Mesenchymal stem cell (in vitro differentiated cells and primary cell): ENCODE measurements around the gene TMEM106B.

Source experiments
- DNase-seq: peaks from one replicate; pipeline ENCODE4 v3.0.0-alpha.2; 2013
- H2AFZ ChIP-seq: one replicate; pipeline ENCODE4 v1.6.1; 2013; ENCODE audit warnings: low read depth, mild to moderate bottlenecking, control low read depth, inconsistent platforms, low read length, moderate library complexity
- H2AK5ac ChIP-seq: 2 replicates; pipeline ENCODE4 v1.6.1; 2013; ENCODE audit warnings: low read length, moderate library complexity, mild to moderate bottlenecking, inconsistent platforms; ENCODE audit not compliant: severe bottlenecking
- H2BK120ac ChIP-seq: one replicate; pipeline ENCODE4 v1.6.1; 2013; ENCODE audit warnings: low read depth, mild to moderate bottlenecking, inconsistent platforms, low read length, moderate library complexity
- H2BK12ac ChIP-seq, 2 experiments: one replicate each; pipeline ENCODE4 v1.6.1; 2013; ENCODE audit warnings: inconsistent platforms in 2 of 2, low read length in 2 of 2, mild to moderate bottlenecking in 2 of 2, moderate library complexity in 2 of 2, control low read depth in 1 of 2
- H2BK15ac ChIP-seq: one replicate; pipeline ENCODE4 v1.6.1; 2013; ENCODE audit warnings: mild to moderate bottlenecking, low read depth, inconsistent platforms; ENCODE audit not compliant: poor library complexity, severe bottlenecking
- H2BK5ac ChIP-seq: 2 replicates; pipeline ENCODE4 v1.6.1; 2013; ENCODE audit warnings: low read depth, mild to moderate bottlenecking, low read length, control low read depth, inconsistent platforms; ENCODE audit not compliant: poor library complexity, severe bottlenecking
- H3K14ac ChIP-seq, 2 experiments: one replicate each; pipeline ENCODE4 v1.6.1; 2013; ENCODE audit warnings: inconsistent platforms in 2 of 2, low read length in 2 of 2, control low read depth in 1 of 2, mild to moderate bottlenecking in 1 of 2, moderate library complexity in 1 of 2
- H3K18ac ChIP-seq, 2 experiments: one replicate each; pipeline ENCODE4 v1.6.1; 2013; ENCODE audit warnings: inconsistent platforms in 2 of 2, low read length in 2 of 2, control low read depth in 1 of 2, low read depth in 1 of 2, mild to moderate bottlenecking in 1 of 2
- H3K23ac ChIP-seq, 2 experiments: one replicate each; pipeline ENCODE4 v1.6.1; 2013; ENCODE audit warnings: inconsistent platforms in 2 of 2, low read length in 2 of 2, mild to moderate bottlenecking in 2 of 2, moderate library complexity in 2 of 2, control low read depth in 1 of 2
- H3K27ac ChIP-seq: 2 replicates; pipeline ENCODE4 v1.5.1; 2013; ENCODE audit warnings: mild to moderate bottlenecking, moderate library complexity, low read length, control low read depth, inconsistent platforms; ENCODE audit not compliant: poor library complexity, severe bottlenecking
- H3K27me3 ChIP-seq, 2 experiments: 2 replicates each; pipeline versions ENCODE4 v1.6.1 to v1.7.0; 2013; ENCODE audit warnings: low read length in 2 of 2, mild to moderate bottlenecking in 2 of 2, moderate library complexity in 2 of 2, control low read depth in 1 of 2, inconsistent platforms in 1 of 2; ENCODE audit not compliant: control insufficient read depth in 1 of 2, insufficient read depth in 1 of 2
- H3K36me3 ChIP-seq, 2 experiments: 2 replicates each; pipeline versions ENCODE4 v1.6.1 to v1.7.0; 2013; ENCODE audit warnings: low read length in 2 of 2, control low read depth in 1 of 2, inconsistent platforms in 1 of 2, low read depth in 1 of 2, mild to moderate bottlenecking in 1 of 2; ENCODE audit not compliant: insufficient read depth in 2 of 2, control insufficient read depth in 1 of 2
- H3K4ac ChIP-seq, 2 experiments: one replicate each; pipeline ENCODE4 v1.6.1; 2013; ENCODE audit warnings: inconsistent platforms in 2 of 2, low read length in 2 of 2, mild to moderate bottlenecking in 2 of 2, moderate library complexity in 2 of 2, control low read depth in 1 of 2, low read depth in 1 of 2
- H3K4me1 ChIP-seq: 2 replicates; pipeline ENCODE4 v1.6.1; 2013; ENCODE audit warnings: low read depth, low read length, control low read depth; ENCODE audit not compliant: control insufficient read depth, insufficient read depth
- H3K4me2 ChIP-seq: 2 replicates; pipeline ENCODE4 v1.6.1; 2013; ENCODE audit warnings: low read length, mild to moderate bottlenecking, inconsistent platforms; ENCODE audit not compliant: poor library complexity, severe bottlenecking
- H3K4me3 ChIP-seq, 2 experiments: 2 replicates each; pipeline versions ENCODE4 v1.5.1 to v1.7.0; 2013; ENCODE audit warnings: low read length in 2 of 2, mild to moderate bottlenecking in 2 of 2, control low read depth in 1 of 2, low read depth in 1 of 2; ENCODE audit not compliant: insufficient read depth in 1 of 2
- H3K79me1 ChIP-seq: replicated peaks from 2 replicates; pipeline ENCODE4 v1.6.1; 2013; ENCODE audit warnings: mild to moderate bottlenecking, control low read depth, low read length, inconsistent platforms; ENCODE audit not compliant: poor library complexity, severe bottlenecking
- H3K9ac ChIP-seq: 2 replicates; pipeline ENCODE4 v1.7.0; 2013; ENCODE audit warnings: mild to moderate bottlenecking, low read length, moderate library complexity
- H3K9me3 ChIP-seq: 2 replicates; pipeline ENCODE4 v1.7.0; 2013; ENCODE audit warnings: mild to moderate bottlenecking, low read length; ENCODE audit not compliant: control insufficient read depth
- H4K8ac ChIP-seq: one replicate; pipeline ENCODE4 v1.6.1; 2013; ENCODE audit warnings: inconsistent platforms, mild to moderate bottlenecking, low read length, moderate library complexity
- H4K91ac ChIP-seq: one replicate; pipeline ENCODE4 v1.6.1; 2013; ENCODE audit warnings: mild to moderate bottlenecking, low read length, inconsistent platforms
- WGBS: methylation state at CpG from one replicate; pipeline ENCODE4 v1.1.7; 2013; ENCODE audit warnings: mixed read lengths; 5-methylcytosine and 5-hydroxymethylcytosine counted together

Gene TMEM106B

GRCh38 chr7:12239806-12240205 is 28.7 kb downstream of the TMEM106B start:
- no peak overlapping the region for H3K4me3 ChIP-seq
- no peak overlapping the region for H3K23ac ChIP-seq
- H4K91ac ChIP-seq = no peak overlapping the region
- H2BK12ac ChIP-seq = no peak overlapping the region
- no peak overlapping the region for H3K18ac ChIP-seq
- no peak overlapping the region for H2BK15ac ChIP-seq
- H3K4me1 ChIP-seq = no peaks in the 10 kb centered on the region
- no peak overlapping the region for H3K9ac ChIP-seq
- H3K4ac ChIP-seq = no peak overlapping the region
- H3K79me1 ChIP-seq = no peaks in the 10 kb centered on the region
- no peak overlapping the region for H2AK5ac ChIP-seq
- WGBS = 95% methylated on average over 3 of the region's 3 CpGs
- no peak overlapping the region for H2BK5ac ChIP-seq
- no peak overlapping the region for H2BK120ac ChIP-seq
- H3K27ac ChIP-seq = no peak overlapping the region
- no peak for DNase-seq
- no peak overlapping the region for H3K14ac ChIP-seq
- H3K36me3 ChIP-seq = peaks cover 0 to 19% of the 10 kb centered on the region in 2 experiments
- H2AFZ ChIP-seq = no peak overlapping the region
- peaks cover 16% of the 10 kb centered on the region for H3K9me3 ChIP-seq
- H3K4me2 ChIP-seq = no peak overlapping the region
- no peak overlapping the region for H4K8ac ChIP-seq
- no peaks in the 10 kb centered on the region for H3K27me3 ChIP-seq

GRCh38 chr7:12244129-12244528 is 33.0 kb downstream of the TMEM106B start:
- Histone ChIP-seq H3K9ac (no peak overlapping the region), H3K79me1 (no peaks in the 10 kb centered on the region), H2BK12ac (no peak overlapping the region), H3K27me3 (no peaks in the 10 kb centered on the region), H2AK5ac (no peak overlapping the region), H2BK15ac (no peak overlapping the region), H3K9me3 (peaks cover under 1% of the 10 kb centered on the region), H3K14ac (no peak overlapping the region), H2AFZ (no peak overlapping the region), H3K4me1 (no peaks in the 10 kb centered on the region), H3K27ac (no peak overlapping the region), H3K4ac (no peak overlapping the region), H4K8ac (no peak overlapping the region), H3K4me3 (no peak overlapping the region), H3K23ac (no peak overlapping the region), H2BK5ac (no peak overlapping the region), H3K4me2 (no peak overlapping the region), H2BK120ac (no peak overlapping the region), H3K18ac (no peak overlapping the region), H4K91ac (no peak overlapping the region), H3K36me3 (no peaks in the 10 kb centered on the region)
- 53% methylated on average over 2 of the region's 3 CpGs for WGBS
- DNase-seq = peak; percentile 33

GRCh38 chr7:12244694-12245093 is 33.6 kb downstream of the TMEM106B start:
- H3K23ac ChIP-seq = no peak overlapping the region
- H3K4me3 ChIP-seq = no peak overlapping the region
- no peak overlapping the region for H2BK120ac ChIP-seq
- H4K8ac ChIP-seq = no peak overlapping the region
- no peaks in the 10 kb centered on the region for H3K79me1 ChIP-seq
- H2AK5ac ChIP-seq = no peak overlapping the region
- H3K14ac ChIP-seq = no peak overlapping the region
- H3K18ac ChIP-seq = no peak overlapping the region
- no peak overlapping the region for H2BK5ac ChIP-seq
- no peak overlapping the region for H3K4me2 ChIP-seq
- no peak for DNase-seq
- no peak overlapping the region for H3K4ac ChIP-seq
- H3K27me3 ChIP-seq = no peaks in the 10 kb centered on the region
- no CpG with 5 or more reads among the region's 2 CpGs for WGBS
- H2BK15ac ChIP-seq = no peak overlapping the region
- no peak overlapping the region for H2BK12ac ChIP-seq
- no peak overlapping the region for H4K91ac ChIP-seq
- no peaks in the 10 kb centered on the region for H3K4me1 ChIP-seq
- H2AFZ ChIP-seq = no peak overlapping the region
- H3K9me3 ChIP-seq = peaks cover 4% of the 10 kb centered on the region
- H3K27ac ChIP-seq = no peak overlapping the region
- no peak overlapping the region for H3K9ac ChIP-seq
- no peaks in the 10 kb centered on the region for H3K36me3 ChIP-seq

- H3K9ac ChIP-seq = no peak overlapping the region
- H4K91ac ChIP-seq = no peak overlapping the region
- H3K4me1 ChIP-seq = no peaks in the 10 kb centered on the region
- H3K36me3 ChIP-seq = no peaks in the 10 kb centered on the region
- no peak overlapping the region for H2AK5ac ChIP-seq
- no peak overlapping the region for H2BK15ac ChIP-seq
- no peak overlapping the region for H3K27ac ChIP-seq
- no peak overlapping the region for H3K23ac ChIP-seq
- H2BK12ac ChIP-seq = no peak overlapping the region
- no peak overlapping the region for H2BK5ac ChIP-seq
- H3K4ac ChIP-seq = no peak overlapping the region
- no peak overlapping the region for H3K4me3 ChIP-seq
- no peak overlapping the region for H2AFZ ChIP-seq
- H2BK120ac ChIP-seq = no peak overlapping the region
- H3K79me1 ChIP-seq = no peaks in the 10 kb centered on the region
- H3K14ac ChIP-seq = no peak overlapping the region
- no peak overlapping the region for H4K8ac ChIP-seq
- WGBS = 83% methylated on average over 2 of the region's 3 CpGs
- H3K9me3 ChIP-seq = peaks cover 16% of the 10 kb centered on the region
- no peak overlapping the region for H3K4me2 ChIP-seq
- DNase-seq = no peak
- no peaks in the 10 kb centered on the region for H3K27me3 ChIP-seq
- no peak overlapping the region for H3K18ac ChIP-seq
These were observed 38.6 kb downstream of the TMEM106B start for GRCh38 chr7:12249706-12250105.
